ENCODE data around the gene CCL11.

The CCL11 gene

DNA sequence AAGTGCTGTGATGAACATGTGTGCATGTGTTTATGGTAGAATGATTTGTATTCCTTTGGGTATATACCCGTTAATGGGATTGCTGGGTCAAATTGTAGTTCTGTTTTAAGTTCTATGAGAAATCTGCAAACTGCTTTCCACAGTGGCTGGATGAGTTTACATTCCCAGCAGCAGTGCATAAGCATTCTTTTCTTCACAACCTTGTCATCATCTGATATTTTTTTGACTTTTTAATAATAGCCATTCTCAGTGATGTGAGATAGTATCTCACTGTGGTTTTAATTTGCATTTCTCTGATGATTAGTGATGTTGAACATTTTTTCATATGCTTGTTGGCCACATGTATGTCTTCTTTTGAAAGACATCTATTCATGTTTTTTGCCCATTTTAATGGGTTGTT lies 52.2 kb downstream of the CCL11 start:
- DNase-seq (ENCODE audit: low read depth): no peak
- TF ChIP-seq, protein P1, sequence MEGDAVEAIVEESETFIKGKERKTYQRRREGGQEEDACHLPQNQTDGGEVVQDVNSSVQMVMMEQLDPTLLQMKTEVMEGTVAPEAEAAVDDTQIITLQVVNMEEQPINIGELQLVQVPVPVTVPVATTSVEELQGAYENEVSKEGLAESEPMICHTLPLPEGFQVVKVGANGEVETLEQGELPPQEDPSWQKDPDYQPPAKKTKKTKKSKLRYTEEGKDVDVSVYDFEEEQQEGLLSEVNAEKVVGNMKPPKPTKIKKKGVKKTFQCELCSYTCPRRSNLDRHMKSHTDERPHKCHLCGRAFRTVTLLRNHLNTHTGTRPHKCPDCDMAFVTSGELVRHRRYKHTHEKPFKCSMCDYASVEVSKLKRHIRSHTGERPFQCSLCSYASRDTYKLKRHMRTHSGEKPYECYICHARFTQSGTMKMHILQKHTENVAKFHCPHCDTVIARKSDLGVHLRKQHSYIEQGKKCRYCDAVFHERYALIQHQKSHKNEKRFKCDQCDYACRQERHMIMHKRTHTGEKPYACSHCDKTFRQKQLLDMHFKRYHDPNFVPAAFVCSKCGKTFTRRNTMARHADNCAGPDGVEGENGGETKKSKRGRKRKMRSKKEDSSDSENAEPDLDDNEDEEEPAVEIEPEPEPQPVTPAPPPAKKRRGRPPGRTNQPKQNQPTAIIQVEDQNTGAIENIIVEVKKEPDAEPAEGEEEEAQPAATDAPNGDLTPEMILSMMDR (IDR thresholded peaks at IDR 0.05; ENCODE audit: low read length, missing control alignments): no peak
- H3K4me3 ChIP-seq (replicated peaks; ENCODE audit: low read depth, low read length): no peak overlapping the region
